H1 (cell line): ENCODE data around the gene ICA1. TPM values are rescaled to one million over a fixed set of nuclear protein-coding genes. Genes with fewer than 3 reads are reported as not detected.

Experiments used
- CTCF ChIA-PET: fragments of 300-600 bp; sonication (Branson Sonifier 250); formaldehyde crosslinking; loops from one replicate; lab custom pipeline; 2021; ENCODE audit not compliant: partially characterized antibody; lab: Charles Lee
- POLR2A ChIA-PET: fragments of 300-600 bp; sonication (Branson Sonifier 250); formaldehyde crosslinking; loops from one replicate; lab custom pipeline; 2021; ENCODE audit warnings: inconsistent platforms; ENCODE audit not compliant: partially characterized antibody; lab: Charles Lee
- DNase-seq, 2 experiments: peaks; one replicate each; pipeline versions ENCODE4 v3.0.0 to v3.0.0-alpha.2; 2010 to 2022; ENCODE audit warnings: low spot score in 2 of 2, low read depth in 1 of 2, mixed read lengths in 1 of 2
- FAIRE-seq: peaks from 2 replicates; lab custom pipeline; 2011; peaks lifted over from hg19 to GRCh38; lab: Jason Lieb, UNC
- H2AFZ ChIP-seq: 2 replicates; pipeline ENCODE4 v1.8.1; 2012; ENCODE audit warnings: low read length, inconsistent platforms
- H2AK5ac ChIP-seq: 2 replicates; pipeline ENCODE4 v1.6.1; 2013; ENCODE audit warnings: low read depth, low read length
- H2BK120ac ChIP-seq: replicated peaks from 2 replicates; pipeline ENCODE3; 2013; ENCODE audit warnings: low read depth, low read length, inconsistent platforms
- H2BK12ac ChIP-seq: 2 replicates; pipeline ENCODE4 v1.6.1; 2013; ENCODE audit warnings: low read depth, low read length
- H2BK15ac ChIP-seq: 2 replicates; pipeline ENCODE4 v1.6.1; 2013; ENCODE audit warnings: low read length
- H2BK20ac ChIP-seq: 2 replicates; pipeline ENCODE4 v1.6.1; 2013; ENCODE audit warnings: low read length
- H2BK5ac ChIP-seq: 2 replicates; pipeline ENCODE4 v1.6.1; 2013; ENCODE audit warnings: low read depth, low read length
- H3K14ac ChIP-seq: 2 replicates; pipeline ENCODE4 v1.6.1; 2013; ENCODE audit warnings: inconsistent platforms; ENCODE audit not compliant: insufficient read length
- H3K18ac ChIP-seq: 2 replicates; pipeline ENCODE4 v1.6.1; 2013; ENCODE audit warnings: low read length; ENCODE audit errors: extremely low read depth
- H3K23ac ChIP-seq: 2 replicates; pipeline ENCODE4 v1.6.1; 2013; ENCODE audit warnings: inconsistent platforms; ENCODE audit not compliant: insufficient read length
- H3K23me2 ChIP-seq: 2 replicates; pipeline ENCODE4 v1.6.1; 2013; ENCODE audit warnings: low read depth, low read length
- H3K27ac ChIP-seq: 2 replicates; pipeline ENCODE4 v1.6.1; 2011; ENCODE audit warnings: low read depth, low read length, inconsistent platforms
- H3K27me3 ChIP-seq, 4 experiments: replicated peaks in 1 of 4; 1 replicate in 1 of 4; 2 replicates in 3 of 4; pipeline versions ENCODE4 v1.6.1 to v1.8.1; 2011 to 2013; ENCODE audit warnings: low read length in 3 of 4, mild to moderate bottlenecking in 3 of 4, inconsistent platforms in 2 of 4, mixed read lengths in 2 of 4, moderate library complexity in 1 of 4; ENCODE audit not compliant: control insufficient read depth in 3 of 4, insufficient read depth in 3 of 4; ENCODE audit errors: extremely low read depth in 1 of 4
- H3K36me3 ChIP-seq, 4 experiments: 2 replicates each; pipeline versions ENCODE4 v1.6.1 to v1.8.1; 2011 to 2013; ENCODE audit warnings: mild to moderate bottlenecking in 4 of 4, low read length in 3 of 4, moderate library complexity in 2 of 4, control low read depth in 1 of 4, inconsistent platforms in 1 of 4; ENCODE audit not compliant: insufficient read depth in 4 of 4, control insufficient read depth in 2 of 4
- H3K4ac ChIP-seq: replicated peaks from 2 replicates; pipeline ENCODE3; 2013; ENCODE audit warnings: low read length, low read depth, mixed read lengths, inconsistent platforms; ENCODE audit not compliant: insufficient read length
- H3K4me1 ChIP-seq, 4 experiments: replicated peaks in 1 of 4; 1 replicate in 1 of 4; 2 replicates in 3 of 4; pipeline versions ENCODE4 v1.6.1 to v1.8.1; 2011 to 2013; ENCODE audit warnings: low read length in 3 of 4, inconsistent platforms in 2 of 4, mixed read lengths in 1 of 4; ENCODE audit not compliant: insufficient read depth in 4 of 4, control insufficient read depth in 3 of 4
- H3K4me2 ChIP-seq, 2 experiments: 2 replicates each; pipeline versions ENCODE4 v1.6.1 to v1.8.1; 2011 to 2013; ENCODE audit warnings: low read depth in 2 of 2, low read length in 2 of 2, control low read depth in 1 of 2, inconsistent platforms in 1 of 2, mild to moderate bottlenecking in 1 of 2; ENCODE audit not compliant: insufficient read depth in 1 of 2
- H3K4me3 ChIP-seq, 4 experiments: fragments of 200-600, 300-600 bp in 1 of 4; sonication (generic), shearing (Covaris generic), sonication (Bioruptor Twin) in 1 of 4; 2 replicates each; pipeline versions ENCODE4 v1.5.1 to v1.8.1; 2011 to 2016; ENCODE audit warnings: low read length in 4 of 4, low read depth in 3 of 4, control low read depth in 2 of 4, inconsistent platforms in 2 of 4, mild to moderate bottlenecking in 2 of 4, mixed read lengths in 1 of 4, moderate library complexity in 1 of 4; ENCODE audit not compliant: insufficient read depth in 2 of 4; ENCODE audit errors: extremely low read depth in 1 of 4
- H3K56ac ChIP-seq: replicated peaks from 2 replicates; pipeline ENCODE3; 2013; ENCODE audit warnings: low read depth, mild to moderate bottlenecking, mixed read lengths, low read length, inconsistent platforms; ENCODE audit not compliant: insufficient read length
- H3K79me1 ChIP-seq: 2 replicates; pipeline ENCODE4 v1.6.1; 2013; ENCODE audit warnings: low read depth, low read length, control low read depth
- H3K79me2 ChIP-seq, 2 experiments: 2 replicates each; pipeline versions ENCODE4 v1.6.1 to v1.8.1; 2012 to 2013; ENCODE audit warnings: low read length in 2 of 2, mild to moderate bottlenecking in 2 of 2, inconsistent platforms in 1 of 2; ENCODE audit not compliant: insufficient read depth in 2 of 2, control insufficient read depth in 1 of 2
- H3K9ac ChIP-seq, 4 experiments: replicated peaks in 1 of 4; 1 replicate in 1 of 4; 2 replicates in 3 of 4; pipeline versions ENCODE4 v1.6.1 to v1.8.1; 2011 to 2013; ENCODE audit warnings: low read depth in 3 of 4, low read length in 3 of 4, control low read depth in 2 of 4, mild to moderate bottlenecking in 2 of 4, moderate library complexity in 2 of 4, inconsistent platforms in 1 of 4; ENCODE audit errors: extremely low read depth in 1 of 4
- H3K9me3 ChIP-seq, 2 experiments: 2 replicates each; pipeline versions ENCODE4 v1.6.1 to v1.8.1; 2012 to 2013; ENCODE audit warnings: mild to moderate bottlenecking in 2 of 2, moderate library complexity in 2 of 2, control low read depth in 1 of 2, inconsistent platforms in 1 of 2, low read depth in 1 of 2, low read length in 1 of 2, mixed read lengths in 1 of 2; ENCODE audit not compliant: insufficient read depth in 2 of 2
- H4K20me1 ChIP-seq, 2 experiments: replicated peaks in 1 of 2; 2 replicates each; pipeline versions ENCODE3 to v1.8.1; 2011 to 2013; ENCODE audit warnings: inconsistent platforms in 2 of 2, low read length in 2 of 2, mild to moderate bottlenecking in 1 of 2; ENCODE audit not compliant: insufficient read depth in 2 of 2, control insufficient read depth in 1 of 2
- H4K5ac ChIP-seq: 2 replicates; pipeline ENCODE4 v1.6.1; 2013; ENCODE audit warnings: low read length, low read depth, mixed read lengths, inconsistent platforms; ENCODE audit not compliant: insufficient read length
- H4K8ac ChIP-seq: 2 replicates; pipeline ENCODE4 v1.8.0; 2013; ENCODE audit warnings: mild to moderate bottlenecking, moderate library complexity, low read length, inconsistent platforms; ENCODE audit not compliant: insufficient read depth; ENCODE audit errors: extremely low read depth
- H4K91ac ChIP-seq: replicated peaks from 2 replicates; pipeline ENCODE3; 2013; ENCODE audit warnings: low read length, mixed read lengths, inconsistent platforms; ENCODE audit not compliant: insufficient read length
- BACH1 ChIP-seq: IDR thresholded peaks from 2 replicates; pipeline ENCODE4 v1.6.1; 2012; ENCODE audit warnings: low read length, improper control_type of control experiment
- BCL11A ChIP-seq, 2 experiments: IDR thresholded peaks; one replicate each; pipeline ENCODE4 v1.6.1; 2011; ENCODE audit warnings: low read depth in 2 of 2, low read length in 2 of 2, mild to moderate bottlenecking in 2 of 2
- CEBPB ChIP-seq: IDR thresholded peaks from 2 replicates; pipeline ENCODE4 v1.6.1; 2012; ENCODE audit warnings: low read depth, low read length
- CHD1 ChIP-seq: IDR thresholded peaks from 2 replicates; pipeline ENCODE4 v1.6.1; 2012; ENCODE audit warnings: low read depth, low read length, improper control_type of control experiment
- GTF2F1 ChIP-seq: IDR thresholded peaks from 2 replicates; pipeline ENCODE4 v1.6.1; 2012; ENCODE audit warnings: low read depth, low read length, improper control_type of control experiment, borderline replicate concordance
- JUND ChIP-seq: IDR thresholded peaks from 2 replicates; pipeline ENCODE4 v1.6.1; 2011; ENCODE audit warnings: mild to moderate bottlenecking, improper control_type of control experiment, low read length
- KDM1A ChIP-seq: fragments of 200-600, 300-600 bp; sonication (generic); IDR thresholded peaks from 2 replicates; pipeline ENCODE4 v1.7.1; 2016; ENCODE audit warnings: mild to moderate bottlenecking, low read length, borderline replicate concordance
- KDM5A ChIP-seq: fragments of 200-600 bp; IDR thresholded peaks from 2 replicates; pipeline ENCODE4 v1.7.1; 2012; ENCODE audit warnings: mild to moderate bottlenecking, low read length, inconsistent platforms, mixed read lengths
- POLR2A ChIP-seq, 2 experiments: IDR thresholded peaks; 1 replicate in 1 of 2; 2 replicates in 1 of 2; pipeline ENCODE4 v1.6.1; 2011; ENCODE audit warnings: low read depth in 2 of 2, low read length in 2 of 2, mild to moderate bottlenecking in 2 of 2; ENCODE audit errors: control extremely low read depth in 1 of 2
- RBBP5 ChIP-seq: IDR thresholded peaks from 2 replicates; pipeline ENCODE4 v1.7.1; 2012; ENCODE audit warnings: low read depth, mild to moderate bottlenecking, inconsistent platforms, low read length, moderate library complexity, borderline replicate concordance
- RXRA ChIP-seq: IDR thresholded peaks from 2 replicates; pipeline ENCODE4 v1.6.1; 2011; ENCODE audit warnings: low read depth, mild to moderate bottlenecking, low read length, moderate library complexity; ENCODE audit not compliant: insufficient read depth
- SP1 ChIP-seq: IDR thresholded peaks from 2 replicates; pipeline ENCODE4 v1.6.1; 2011; ENCODE audit warnings: low read depth, low read length
- SUZ12 ChIP-seq: fragments of 200-600 bp; sonication (generic); IDR thresholded peaks from 2 replicates; pipeline ENCODE4 v1.6.1; 2012; ENCODE audit warnings: mild to moderate bottlenecking, inconsistent platforms, low read length, moderate library complexity, mixed read lengths
- YY1 ChIP-seq: IDR thresholded peaks from 2 replicates; pipeline ENCODE4 v1.6.1; 2011; ENCODE audit warnings: low read depth, mild to moderate bottlenecking, low read length
- WGBS, 2 experiments: shearing (Covaris generic) in 1 of 2; methylation state at CpG; one replicate each; pipeline versions ENCODE4 v1.1.6 to v1.1.7; 2013 to 2015; ENCODE audit warnings: low lambda C conversion rate in 2 of 2, mixed read lengths in 2 of 2, inconsistent platforms in 1 of 2, low coverage in 1 of 2, missing lambda C conversion rate in 1 of 2; ENCODE audit not compliant: insufficient replicate concordance in 2 of 2, insufficient coverage in 1 of 2, insufficient read length in 1 of 2; ENCODE audit errors: extremely low coverage in 1 of 2, missing lambda C conversion rate in 1 of 2; 5-methylcytosine and 5-hydroxymethylcytosine counted together
- polyA plus RNA-seq, 7 experiments: library from polyadenylated mRNA; depleted of rRNA in 3 of 7; stranded (reverse) in 5 of 7; unstranded in 2 of 7; fragments of >200 nt in 5 of 7; fragments of 200-250 nt in 2 of 7; gene quantifications; 1 replicate in 5 of 7; 2 replicates in 1 of 7; 4 replicates in 1 of 7; pipeline versions ENCODE4 v1.2.1 to v1.2.3, GENCODE V29; 2011 to 2013; ENCODE audit warnings: missing spikeins in 2 of 7, mixed read lengths in 2 of 7
- total RNA-seq: library from RNA; stranded (reverse); fragmentation: NEBNext Ultra II Directional; extraction: Animal tissue kit (Norgen Biotek cat#: 25700); gene quantifications from 2 replicates; pipeline ENCODE4 v1.2.1, GENCODE V29; 2021
- TF ChIP-seq, protein P1 (sequence below): IDR thresholded peaks from 2 replicates; pipeline ENCODE4 v1.6.1; 2012; ENCODE audit warnings: low read length, inconsistent platforms

Gene ICA1
- total and polyA plus RNA-seq, 2 of the 8 experiments (the other 6 are each of a cell fraction or from before 2014, with no cell fraction given) = 14.9 to 37.1 TPM

DNA sequence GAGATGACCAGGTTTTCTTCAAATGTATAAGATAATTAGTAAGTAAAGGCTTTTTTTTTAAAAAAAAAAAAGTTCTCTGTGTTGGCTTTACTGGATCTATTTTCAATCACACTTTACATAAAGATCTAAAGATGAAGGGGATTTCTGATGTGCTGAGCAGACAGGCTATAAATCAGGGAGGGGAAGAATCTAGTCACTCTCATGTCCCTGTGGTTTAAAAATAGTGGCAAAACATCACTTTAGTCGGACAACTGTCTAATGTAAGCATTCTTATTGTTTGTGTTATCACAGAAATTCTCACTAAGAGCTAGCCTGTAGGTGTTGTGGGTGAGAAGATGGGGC is 132.7 kb downstream of the ICA1 start:
- Histone ChIP-seq H4K5ac (no peak overlapping the region), H2AK5ac (no peak overlapping the region), H3K36me3 (no peaks in the 10 kb centered on the region; a peak in 1 of 8 replicates), H3K23me2 (no peaks in the 10 kb centered on the region; the same call in 1 of the 2 replicates), H2BK12ac (no peak overlapping the region), H3K4me3 (no peak overlapping the region), H2BK120ac (no peak overlapping the region), H4K91ac (no peak overlapping the region), H4K8ac (no peak overlapping the region), H3K79me2 (no peaks in the 10 kb centered on the region), H2AFZ (no peak overlapping the region), H3K56ac (no peak overlapping the region), H2BK15ac (no peak overlapping the region), H3K9me3 (no peaks in the 10 kb centered on the region), H2BK20ac (no peak overlapping the region), H3K4ac (no peak overlapping the region), H3K27ac (no peak overlapping the region), H3K18ac (no peak overlapping the region), H2BK5ac (no peak overlapping the region), H4K20me1 (no peaks in the 10 kb centered on the region), H3K14ac (no peak overlapping the region), H3K4me2 (no peak overlapping the region), H3K4me1 (no peaks in the 10 kb centered on the region; a peak in 1 of 7 replicates), H3K79me1 (no peaks in the 10 kb centered on the region), H3K23ac (no peak overlapping the region), H3K9ac (no peak overlapping the region), H3K27me3 (no peaks in the 10 kb centered on the region)
- DNase-seq (no peak), FAIRE-seq (no peak)
- WGBS, 2 experiments = 95% methylated on average over 1 of the region's 1 CpG; no CpG with 5 or more reads in 1 of the 2 experiments
- POLR2A ChIA-PET = no interaction called here
- CTCF ChIA-PET = interaction anchor here (1.4 kb wide), 1 partner anchor 14 kb away, joined by 3 read pairs; no protein-coding TSS in a partner anchor
- no peak for TF ChIP-seq KDM1A
- TF ChIP-seq KDM5A = no peak
- no peak for TF ChIP-seq RXRA
- no peak for TF ChIP-seq CEBPB
- no peak for TF ChIP-seq JUND
- TF ChIP-seq POLR2A (IDR thresholded peaks at IDR 0.05; ENCODE audit: control extremely low read depth in 1 of 2, low read depth in 2 of 2, low read length in 2 of 2) = no peak
- no peak for TF ChIP-seq RBBP5
- no peak for TF ChIP-seq YY1
- no peak for TF ChIP-seq SUZ12
- TF ChIP-seq BACH1 = no peak
- TF ChIP-seq, protein P1, sequence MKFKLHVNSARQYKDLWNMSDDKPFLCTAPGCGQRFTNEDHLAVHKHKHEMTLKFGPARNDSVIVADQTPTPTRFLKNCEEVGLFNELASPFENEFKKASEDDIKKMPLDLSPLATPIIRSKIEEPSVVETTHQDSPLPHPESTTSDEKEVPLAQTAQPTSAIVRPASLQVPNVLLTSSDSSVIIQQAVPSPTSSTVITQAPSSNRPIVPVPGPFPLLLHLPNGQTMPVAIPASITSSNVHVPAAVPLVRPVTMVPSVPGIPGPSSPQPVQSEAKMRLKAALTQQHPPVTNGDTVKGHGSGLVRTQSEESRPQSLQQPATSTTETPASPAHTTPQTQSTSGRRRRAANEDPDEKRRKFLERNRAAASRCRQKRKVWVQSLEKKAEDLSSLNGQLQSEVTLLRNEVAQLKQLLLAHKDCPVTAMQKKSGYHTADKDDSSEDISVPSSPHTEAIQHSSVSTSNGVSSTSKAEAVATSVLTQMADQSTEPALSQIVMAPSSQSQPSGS = no peak
- no peak for TF ChIP-seq GTF2F1
- TF ChIP-seq SP1 = no peak
- TF ChIP-seq BCL11A (IDR thresholded peaks at IDR 0.05; ENCODE audit: low read depth in 2 of 2, low read length in 2 of 2) = no peak
- no peak for TF ChIP-seq CHD1
